ENCODE data around the gene PICALM.

GRCh38 chr11:85922367-85922766, 146.5 kb downstream of the PICALM start:
- TF ChIP-seq, protein P1, sequence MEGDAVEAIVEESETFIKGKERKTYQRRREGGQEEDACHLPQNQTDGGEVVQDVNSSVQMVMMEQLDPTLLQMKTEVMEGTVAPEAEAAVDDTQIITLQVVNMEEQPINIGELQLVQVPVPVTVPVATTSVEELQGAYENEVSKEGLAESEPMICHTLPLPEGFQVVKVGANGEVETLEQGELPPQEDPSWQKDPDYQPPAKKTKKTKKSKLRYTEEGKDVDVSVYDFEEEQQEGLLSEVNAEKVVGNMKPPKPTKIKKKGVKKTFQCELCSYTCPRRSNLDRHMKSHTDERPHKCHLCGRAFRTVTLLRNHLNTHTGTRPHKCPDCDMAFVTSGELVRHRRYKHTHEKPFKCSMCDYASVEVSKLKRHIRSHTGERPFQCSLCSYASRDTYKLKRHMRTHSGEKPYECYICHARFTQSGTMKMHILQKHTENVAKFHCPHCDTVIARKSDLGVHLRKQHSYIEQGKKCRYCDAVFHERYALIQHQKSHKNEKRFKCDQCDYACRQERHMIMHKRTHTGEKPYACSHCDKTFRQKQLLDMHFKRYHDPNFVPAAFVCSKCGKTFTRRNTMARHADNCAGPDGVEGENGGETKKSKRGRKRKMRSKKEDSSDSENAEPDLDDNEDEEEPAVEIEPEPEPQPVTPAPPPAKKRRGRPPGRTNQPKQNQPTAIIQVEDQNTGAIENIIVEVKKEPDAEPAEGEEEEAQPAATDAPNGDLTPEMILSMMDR (IDR thresholded peaks at IDR 0.05) = no peak
- TF ChIP-seq POLR2A (IDR thresholded peaks at IDR 0.05) = no peak
